GM21390 (cell line): Measurements from ENCODE around the gene ZBTB12.
"Not testable (repeated sequence)": the region's sequence is repeated elsewhere in the genome, so short reads cannot be mapped to it uniquely, and the experiment has no call there.

ENCODE experiments used
- ATAC-seq: cut with Tn5 transposase; IDR thresholded peaks from one replicate; pipeline ENCODE4 v1.9.1; 2021; ENCODE audit not compliant: unreplicated experiment

Gene ZBTB12

GRCh38 chr6:31851980-31852718 is 49.7 kb downstream of the ZBTB12 start:
- not testable (repeated sequence) for ATAC-seq

GRCh38 chr6:31851485-31851832 is 50.4 kb downstream of the ZBTB12 start:
- ATAC-seq = no peak

DNA sequence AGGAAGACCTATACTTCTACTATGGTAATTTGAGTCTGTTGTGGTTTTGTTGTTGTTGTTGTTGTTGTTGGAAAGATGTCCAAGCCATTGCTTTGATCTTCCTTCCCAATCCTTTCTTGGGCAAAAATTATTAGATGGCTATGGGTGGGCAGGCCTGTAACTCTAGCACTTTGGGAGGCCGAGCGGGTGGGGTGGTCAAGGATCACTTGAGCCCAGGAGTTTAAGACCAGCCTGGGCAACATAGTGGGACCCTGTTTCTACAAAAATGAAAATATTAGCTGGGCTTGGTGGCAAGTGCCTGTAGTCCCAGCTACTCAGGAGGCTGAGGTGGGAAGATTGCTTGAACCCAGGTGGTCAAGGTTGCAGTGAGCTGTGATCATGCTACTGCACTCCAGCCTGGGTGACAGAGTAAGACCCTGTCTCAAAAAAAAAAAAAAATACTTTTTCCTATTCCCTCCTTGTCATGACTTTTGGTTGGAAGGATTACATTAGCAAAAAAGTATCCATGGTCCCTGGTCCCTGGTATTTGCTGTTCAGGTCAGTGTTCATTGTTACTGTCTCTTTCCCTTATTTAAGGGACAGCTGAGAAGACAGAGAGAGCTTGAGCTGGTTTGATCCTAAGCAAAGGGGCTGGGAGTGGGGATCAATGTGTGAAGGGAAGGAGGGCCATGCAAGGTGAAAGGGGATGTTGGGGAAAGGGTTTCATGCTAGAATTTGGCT is 51.0 kb downstream of the ZBTB12 start:
- no peak for ATAC-seq
